ENCODE data around the gene CD101.

- TF ChIP-seq CTCF (IDR thresholded peaks at IDR 0.05) (no peak), POLR2A (IDR thresholded peaks at IDR 0.05) (no peak), EP300 (IDR thresholded peaks at IDR 0.05) (no peak)
Observed at GRCh38 chr1:117026361-117026760, 24.8 kb downstream of the CD101 start.
